ENCODE data around the gene AP2B1. TPM values are rescaled to one million over a fixed set of nuclear protein-coding genes. Genes with fewer than 3 reads are reported as not detected.
A peak's percentile ranks its signal among the peaks of the same experiment; 100 is the strongest.

AP2B1 gene
- total RNA-seq, 1 donor from 2014 or later, result 142 TPM

DNA sequence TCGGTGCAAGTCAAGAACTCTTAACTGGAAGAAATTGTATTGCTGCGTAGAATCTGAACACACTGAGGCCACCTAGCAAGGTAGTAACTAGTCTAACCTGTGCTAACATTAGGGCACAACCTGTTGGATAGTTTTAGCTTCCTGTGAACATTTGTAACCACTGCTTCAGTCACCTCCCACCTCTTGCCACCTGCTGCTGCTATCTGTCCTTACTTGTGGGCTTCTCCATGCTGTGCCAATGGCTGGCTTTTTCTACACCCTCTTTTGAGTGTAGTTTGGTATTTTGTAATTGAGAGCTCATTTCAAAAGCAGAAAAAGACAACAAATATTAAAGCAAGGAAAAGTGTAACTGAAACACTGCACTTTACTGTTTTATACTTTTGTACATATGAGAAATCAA is 136.6 kb downstream of the AP2B1 start:
- DNase-seq (ENCODE audit: low read depth), result no peak
- TF ChIP-seq, protein P1, sequence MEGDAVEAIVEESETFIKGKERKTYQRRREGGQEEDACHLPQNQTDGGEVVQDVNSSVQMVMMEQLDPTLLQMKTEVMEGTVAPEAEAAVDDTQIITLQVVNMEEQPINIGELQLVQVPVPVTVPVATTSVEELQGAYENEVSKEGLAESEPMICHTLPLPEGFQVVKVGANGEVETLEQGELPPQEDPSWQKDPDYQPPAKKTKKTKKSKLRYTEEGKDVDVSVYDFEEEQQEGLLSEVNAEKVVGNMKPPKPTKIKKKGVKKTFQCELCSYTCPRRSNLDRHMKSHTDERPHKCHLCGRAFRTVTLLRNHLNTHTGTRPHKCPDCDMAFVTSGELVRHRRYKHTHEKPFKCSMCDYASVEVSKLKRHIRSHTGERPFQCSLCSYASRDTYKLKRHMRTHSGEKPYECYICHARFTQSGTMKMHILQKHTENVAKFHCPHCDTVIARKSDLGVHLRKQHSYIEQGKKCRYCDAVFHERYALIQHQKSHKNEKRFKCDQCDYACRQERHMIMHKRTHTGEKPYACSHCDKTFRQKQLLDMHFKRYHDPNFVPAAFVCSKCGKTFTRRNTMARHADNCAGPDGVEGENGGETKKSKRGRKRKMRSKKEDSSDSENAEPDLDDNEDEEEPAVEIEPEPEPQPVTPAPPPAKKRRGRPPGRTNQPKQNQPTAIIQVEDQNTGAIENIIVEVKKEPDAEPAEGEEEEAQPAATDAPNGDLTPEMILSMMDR (conservative IDR thresholded peaks at IDR 0.05; ENCODE audit: low read depth, low read length), result no peak
- no peak overlapping the region for H3K4me3 ChIP-seq (ENCODE audit: low read depth, low read length)

DNA sequence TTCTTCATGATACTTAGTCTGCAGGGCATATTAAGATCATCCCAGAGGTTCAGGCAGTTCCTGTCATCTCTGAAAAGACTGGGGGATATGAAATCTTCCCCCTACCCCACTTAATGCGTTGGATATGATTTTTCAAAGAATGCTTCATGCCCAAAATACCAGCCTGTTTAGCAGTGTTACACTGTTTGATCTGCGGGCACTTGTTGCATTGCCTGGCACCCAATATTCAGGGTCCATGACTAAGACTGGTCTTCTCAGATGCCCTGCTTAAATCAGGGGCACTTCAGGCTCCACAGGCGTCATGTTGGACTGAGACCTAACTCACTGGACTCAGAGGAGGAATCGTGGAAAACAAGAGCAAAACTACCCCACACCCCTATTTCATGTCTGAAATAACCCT is 137.9 kb downstream of the AP2B1 start:
- no peak for DNase-seq (ENCODE audit: low read depth)
- H3K4me3 ChIP-seq (ENCODE audit: low read depth, low read length), result no peak overlapping the region
- TF ChIP-seq, protein P1 (conservative IDR thresholded peaks at IDR 0.05; ENCODE audit: low read depth, low read length), result no peak

DNA sequence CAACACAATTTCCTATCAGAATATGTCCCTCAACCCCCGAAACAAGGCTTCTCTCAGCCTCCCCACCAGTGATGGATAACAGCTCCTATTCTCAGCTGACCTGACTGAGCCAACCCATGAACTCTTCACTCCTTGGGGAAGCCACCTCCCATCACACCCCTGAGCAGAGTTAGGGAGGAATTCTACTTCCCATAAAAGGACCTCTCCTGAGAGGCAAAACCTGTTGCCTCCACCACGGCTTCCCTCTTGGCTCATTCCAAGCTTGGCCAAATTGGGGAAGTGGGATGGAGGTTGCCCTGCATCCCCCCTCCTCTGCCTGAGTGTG is 138.6 kb downstream of the AP2B1 start:
- TF ChIP-seq, protein P1 (conservative IDR thresholded peaks at IDR 0.05; ENCODE audit: low read depth, low read length), result no peak
- DNase-seq (ENCODE audit: low read depth), result no peak
- no peak overlapping the region for H3K4me3 ChIP-seq (ENCODE audit: low read depth, low read length)

DNA sequence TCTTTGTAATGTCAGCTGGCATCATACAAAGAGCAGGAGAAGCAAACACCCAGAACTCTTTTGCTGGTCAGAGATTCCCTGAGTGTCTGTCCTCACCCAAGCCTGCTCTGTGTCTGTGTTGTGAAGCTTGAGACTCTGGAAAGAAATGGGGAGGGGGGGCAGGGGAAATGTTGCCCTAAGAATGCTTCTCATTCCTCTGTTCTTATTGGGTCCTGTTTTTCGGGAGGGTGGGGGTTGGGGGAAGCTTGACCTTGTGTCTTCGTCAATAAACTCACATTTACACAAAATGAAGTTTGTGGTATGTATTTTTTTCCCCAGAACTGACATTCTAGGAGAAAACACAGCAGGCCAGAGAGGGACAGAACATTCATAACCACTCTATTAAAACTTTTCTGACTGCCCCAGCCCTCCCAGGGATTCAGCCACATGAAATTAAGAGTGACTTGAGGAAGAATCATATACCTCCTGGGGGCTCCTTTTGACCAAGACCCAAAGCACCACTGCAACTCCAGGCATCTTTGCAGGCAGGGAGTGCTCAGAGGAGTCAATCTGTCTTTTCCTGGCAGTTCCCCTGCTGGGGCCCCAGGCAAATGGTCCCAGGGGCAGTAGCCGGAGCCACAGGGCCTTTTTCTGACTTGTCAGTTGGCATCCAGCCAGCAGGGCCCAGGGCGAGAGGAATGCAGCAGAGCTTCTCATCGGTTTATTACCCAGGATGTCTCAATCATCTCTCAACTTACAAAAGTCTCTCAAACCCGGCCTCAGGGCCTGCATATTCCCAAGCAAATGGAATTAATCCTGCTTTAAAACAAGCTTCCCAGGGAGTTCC is 139.2 kb downstream of the AP2B1 start:
- peak; percentile 19 for DNase-seq (ENCODE audit: low read depth)
- TF ChIP-seq, protein P1 (conservative IDR thresholded peaks at IDR 0.05; ENCODE audit: low read depth, low read length), result no peak
- no peak overlapping the region for H3K4me3 ChIP-seq (ENCODE audit: low read depth, low read length)

DNA sequence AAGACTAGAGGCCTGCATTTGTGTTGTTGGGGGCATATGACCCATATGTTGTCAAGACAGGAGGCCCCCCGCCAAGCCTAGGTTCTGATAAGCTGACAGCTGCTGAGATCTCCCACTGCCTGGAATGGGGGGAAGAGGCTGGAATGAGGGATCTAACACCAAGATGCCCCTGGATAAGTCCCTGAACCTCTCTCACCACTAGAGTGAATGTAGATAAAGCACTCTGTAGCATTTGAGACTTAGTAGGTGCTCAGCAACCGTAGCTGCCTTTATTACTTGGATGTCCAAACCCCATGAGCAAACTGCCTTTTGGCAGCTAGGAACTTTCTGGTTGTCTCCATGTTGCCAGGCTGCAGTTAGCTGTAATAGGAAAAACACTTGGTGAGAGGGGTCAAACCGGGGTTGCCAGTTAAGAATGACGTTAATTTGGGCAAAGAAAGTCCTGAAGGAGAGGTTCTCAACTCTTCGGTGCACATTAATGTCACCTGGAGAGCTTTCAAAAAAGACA is 139.9 kb downstream of the AP2B1 start:
- no peak for DNase-seq (ENCODE audit: low read depth)
- H3K4me3 ChIP-seq (ENCODE audit: low read depth, low read length), result no peak overlapping the region
- TF ChIP-seq, protein P1 (conservative IDR thresholded peaks at IDR 0.05; ENCODE audit: low read depth, low read length), result no peak

DNA sequence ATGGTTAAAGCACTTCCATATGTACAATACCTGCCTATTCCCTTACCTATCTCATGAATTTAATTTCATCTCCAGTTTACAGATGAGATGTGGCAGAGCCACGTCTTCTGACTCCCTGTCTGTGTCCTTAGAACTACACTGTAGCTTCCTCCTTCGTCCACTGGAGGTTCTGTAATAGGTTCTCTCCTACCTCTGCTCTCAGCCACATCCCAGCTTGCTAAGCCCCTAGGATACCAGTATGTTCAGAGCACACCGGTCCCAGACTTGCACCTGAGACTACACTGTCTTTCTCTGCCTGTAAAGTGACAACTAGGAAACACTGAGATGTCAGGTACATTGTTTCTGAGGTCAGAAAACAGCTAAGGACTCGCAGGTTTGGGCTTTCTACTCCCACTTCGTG is 140.5 kb downstream of the AP2B1 start:
- TF ChIP-seq, protein P1 (conservative IDR thresholded peaks at IDR 0.05; ENCODE audit: low read depth, low read length), result no peak
- no peak overlapping the region for H3K4me3 ChIP-seq (ENCODE audit: low read depth, low read length)
- no peak for DNase-seq (ENCODE audit: low read depth)

DNA sequence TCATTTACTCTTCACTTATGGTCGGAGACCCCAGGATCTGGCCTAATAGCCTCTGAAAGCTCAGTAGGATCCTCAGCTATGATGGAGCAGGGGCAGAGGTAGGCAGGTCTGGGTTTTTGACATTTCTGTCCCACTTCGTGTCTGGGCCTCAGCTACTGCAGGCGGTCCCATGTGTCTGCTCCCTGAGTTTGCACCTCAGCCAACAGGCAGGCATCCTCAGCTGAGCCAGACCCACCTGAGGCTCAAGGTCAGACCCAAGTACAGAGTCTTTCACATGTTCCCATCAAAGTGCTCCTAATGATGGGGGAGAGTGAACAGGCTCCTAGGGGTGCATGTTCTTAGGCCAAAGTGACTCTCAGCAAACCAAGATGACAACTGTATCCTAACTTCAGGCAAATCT is 141.4 kb downstream of the AP2B1 start:
- no peak for DNase-seq (ENCODE audit: low read depth)
- TF ChIP-seq, protein P1 (conservative IDR thresholded peaks at IDR 0.05; ENCODE audit: low read depth, low read length), result no peak
- no peak overlapping the region for H3K4me3 ChIP-seq (ENCODE audit: low read depth, low read length)
